H1 (cell line): ENCODE results near the gene GAD2. TPM values are rescaled to one million over a fixed set of nuclear protein-coding genes. Genes with fewer than 3 reads are reported as not detected.

Source experiments
- SAP30 ChIP-seq: fragments of 300-600 bp; sonication (generic); IDR thresholded peaks from 2 replicates; pipeline ENCODE4 v1.7.1; 2012; ENCODE audit warnings: low read length, moderate library complexity, mild to moderate bottlenecking, inconsistent platforms; ENCODE audit not compliant: insufficient read depth, insufficient replicate concordance
- polyA plus RNA-seq, 7 experiments: library from polyadenylated mRNA; depleted of rRNA in 3 of 7; stranded (reverse) in 5 of 7; unstranded in 2 of 7; fragments of >200 nt in 5 of 7; fragments of 200-250 nt in 2 of 7; gene quantifications; 1 replicate in 5 of 7; 2 replicates in 1 of 7; 4 replicates in 1 of 7; pipeline versions ENCODE4 v1.2.1 to v1.2.3, GENCODE V29; 2011 to 2013; ENCODE audit warnings: missing spikeins in 2 of 7, mixed read lengths in 2 of 7
- total RNA-seq: library from RNA; stranded (reverse); fragmentation: NEBNext Ultra II Directional; extraction: Animal tissue kit (Norgen Biotek cat#: 25700); gene quantifications from 2 replicates; pipeline ENCODE4 v1.2.1, GENCODE V29; 2021

GAD2 gene
- total and polyA plus RNA-seq, 2 of the 8 experiments (the other 6 are each of a cell fraction or from before 2014, with no cell fraction given), result 0.30 to 0.47 TPM

DNA sequence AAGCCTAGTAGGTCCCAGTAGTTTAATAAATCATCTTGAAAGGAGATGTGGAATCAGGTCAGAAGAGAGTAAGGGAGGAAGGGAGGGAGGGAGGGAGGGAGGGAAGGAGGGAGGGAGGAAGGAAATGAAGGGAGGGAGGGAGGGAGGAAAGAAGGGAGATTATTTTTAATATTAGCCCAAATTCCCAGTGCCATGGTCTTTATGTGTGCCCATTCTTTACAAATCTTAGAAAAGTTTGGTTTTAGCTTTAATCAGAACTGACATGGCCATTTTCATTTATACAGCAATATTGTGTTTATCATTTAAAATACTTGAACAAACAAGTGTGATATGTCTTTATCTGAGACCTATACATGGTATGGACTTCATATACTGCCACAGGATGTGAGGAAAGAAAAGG lies 86.8 kb downstream of the GAD2 start (continued):
- TF ChIP-seq SAP30, result no peak
